Measurements from ENCODE around the gene ANP32B.

GRCh38 chr9:97943308-97943855 is 39.8 kb upstream of the ANP32B start:
- TF ChIP-seq GATA2 (IDR thresholded peaks at IDR 0.05; ENCODE audit: low read depth, low read length) (no peak), GATA3 (IDR thresholded peaks at IDR 0.05; ENCODE audit: low read depth, low read length) (no peak)
